Naive B cell (primary cell): ENCODE measurements around the gene GRAMD1B. TPM values are rescaled to one million over a fixed set of nuclear protein-coding genes. Genes with fewer than 3 reads are reported as not detected.

ENCODE experiments used
- ATAC-seq, 2 donors: fragments of 150-1000 bp; cut with Tn5 transposase; 2 replicates each; pipeline ENCODE4 v1.10.0; 2021; ENCODE audit warnings: low read depth in 2 of 2, mild to moderate bottlenecking in 2 of 2, moderate library complexity in 2 of 2
- DNase-seq: peaks from one replicate; pipeline ENCODE4 v3.0.0; 2022
- H3K27ac Mint-ChIP-seq, 6 donors: one replicate each; pipeline ENCODE4 v1.8.0; 2020 to 2022; ENCODE audit warnings: mild to moderate bottlenecking in 6 of 6, mixed read lengths in 6 of 6, moderate library complexity in 5 of 6, inconsistent platforms in 2 of 6
- H3K27me3 Mint-ChIP-seq, 3 donors: one replicate each; pipeline ENCODE4 v1.8.0; 2021 to 2022; ENCODE audit warnings: mixed read lengths in 3 of 3, mild to moderate bottlenecking in 1 of 3
- H3K36me3 Mint-ChIP-seq, 2 donors: one replicate each; pipeline ENCODE4 v1.8.0; 2020 to 2022; ENCODE audit warnings: mixed read lengths in 2 of 2, inconsistent platforms in 1 of 2, mild to moderate bottlenecking in 1 of 2
- H3K4me1 Mint-ChIP-seq, 3 donors: one replicate each; pipeline ENCODE4 v1.8.0; 2020 to 2022; ENCODE audit warnings: mixed read lengths in 3 of 3, inconsistent platforms in 1 of 3, mild to moderate bottlenecking in 1 of 3, moderate library complexity in 1 of 3
- H3K4me3 Mint-ChIP-seq, 8 donors: one replicate each; pipeline ENCODE4 v1.8.0; 2020 to 2022; ENCODE audit warnings: mild to moderate bottlenecking in 8 of 8, mixed read lengths in 8 of 8, moderate library complexity in 8 of 8, inconsistent platforms in 2 of 8
- H3K9me3 Mint-ChIP-seq, 7 donors: one replicate each; pipeline ENCODE4 v1.8.0; 2020 to 2022; ENCODE audit warnings: mixed read lengths in 7 of 7, mild to moderate bottlenecking in 5 of 7, inconsistent platforms in 2 of 7, moderate library complexity in 1 of 7
- polyA plus RNA-seq, 6 donors: library from polyadenylated mRNA; unstranded; fragments of 300-500 nt; fragmentation: Illumina TruSeq; gene quantifications; one replicate each; pipeline ENCODE4 v1.2.3, GENCODE V29; 2021; ENCODE audit warnings: low read depth in 6 of 6

Gene GRAMD1B
- polyA plus RNA-seq, 6 donors from 2014 or later, result 0.84 TPM; not detected in 5

GRCh38 chr11:123584737-123585136 lies 154.7 kb downstream of the GRAMD1B start:
- Mint-ChIP-seq H3K36me3 (no peaks in the 10 kb centered on the region), H3K27ac (no peak overlapping the region), H3K9me3 (peaks cover 0 to 4% (median 0%) of the 10 kb centered on the region in 7 donors), H3K27me3 (peaks cover 4 to 14% (median 13%) of the 10 kb centered on the region in 3 donors), H3K4me1 (peaks cover 7 to 12% (median 9%) of the 10 kb centered on the region in 3 donors), H3K4me3 (no peak overlapping the region)
- DNase-seq, result no peak
- no peak for ATAC-seq

GRCh38 chr11:123585206-123585605 lies 155.1 kb downstream of the GRAMD1B start:
- Mint-ChIP-seq H3K4me1 (peaks cover 7 to 12% (median 9%) of the 10 kb centered on the region in 3 donors), H3K36me3 (no peaks in the 10 kb centered on the region), H3K4me3 (no peak overlapping the region), H3K27ac (no peak overlapping the region), H3K9me3 (peaks cover 0 to 4% (median 0%) of the 10 kb centered on the region in 7 donors), H3K27me3 (peaks cover 4 to 13% (median 13%) of the 10 kb centered on the region in 3 donors)
- DNase-seq, result no peak
- no peak for ATAC-seq

- no peak overlapping the region for H3K27ac Mint-ChIP-seq
- peaks cover 4 to 10% (median 8%) of the 10 kb centered on the region in 3 donors for H3K27me3 Mint-ChIP-seq
These were observed 155.6 kb downstream of the GRAMD1B start for GRCh38 chr11:123585706-123586105.

GRCh38 chr11:123586568-123586967 lies 156.5 kb downstream of the GRAMD1B start:
- DNase-seq (no peak), ATAC-seq (no peak)
- Mint-ChIP-seq H3K27me3 (peaks cover 0 to 4% (median 2%) of the 10 kb centered on the region in 3 donors), H3K27ac (no peak overlapping the region), H3K9me3 (peaks cover 0 to 4% (median 0%) of the 10 kb centered on the region in 7 donors), H3K36me3 (no peaks in the 10 kb centered on the region), H3K4me1 (no peaks in the 10 kb centered on the region), H3K4me3 (no peak overlapping the region)

More at GRCh38 chr11:123585706-123586105, 155.6 kb downstream of the GRAMD1B start:
- peaks cover 3 to 7% (median 5%) of the 10 kb centered on the region in 3 donors for H3K4me1 Mint-ChIP-seq
- no peaks in the 10 kb centered on the region for H3K36me3 Mint-ChIP-seq
- peaks cover 0 to 4% (median 0%) of the 10 kb centered on the region in 7 donors for H3K9me3 Mint-ChIP-seq
- ATAC-seq (no peak), DNase-seq (no peak)
- H3K4me3 Mint-ChIP-seq, result no peak overlapping the region

GRCh38 chr11:123587044-123587443 lies 157.0 kb downstream of the GRAMD1B start:
- Mint-ChIP-seq H3K27me3 (peaks cover 0 to 4% (median 0%) of the 10 kb centered on the region in 3 donors), H3K4me3 (no peak overlapping the region), H3K27ac (no peak overlapping the region), H3K36me3 (no peaks in the 10 kb centered on the region), H3K4me1 (no peaks in the 10 kb centered on the region), H3K9me3 (peaks cover 0 to 4% (median 0%) of the 10 kb centered on the region in 7 donors)
- DNase-seq (no peak), ATAC-seq (no peak)

- Mint-ChIP-seq H3K4me1 (no peaks in the 10 kb centered on the region), H3K27ac (no peak overlapping the region), H3K4me3 (no peak overlapping the region), H3K27me3 (peaks cover 0 to 4% (median 0%) of the 10 kb centered on the region in 3 donors), H3K36me3 (no peaks in the 10 kb centered on the region), H3K9me3 (peaks cover 0 to 4% (median 0%) of the 10 kb centered on the region in 7 donors)
- DNase-seq, result no peak
- ATAC-seq, result no peak
These were observed 157.5 kb downstream of the GRAMD1B start for GRCh38 chr11:123587559-123587958.

- Mint-ChIP-seq H3K36me3 (no peaks in the 10 kb centered on the region), H3K27ac (no peak overlapping the region), H3K4me1 (no peaks in the 10 kb centered on the region), H3K27me3 (no peaks in the 10 kb centered on the region), H3K4me3 (no peak overlapping the region), H3K9me3 (no peaks in the 10 kb centered on the region)
- DNase-seq (no peak), ATAC-seq (no peak)
These were observed 158.2 kb downstream of the GRAMD1B start for GRCh38 chr11:123588117-123588863.

- Mint-ChIP-seq H3K27me3 (no peaks in the 10 kb centered on the region), H3K27ac (no peak overlapping the region), H3K9me3 (no peaks in the 10 kb centered on the region), H3K4me3 (no peak overlapping the region), H3K4me1 (no peaks in the 10 kb centered on the region), H3K36me3 (no peaks in the 10 kb centered on the region)
- no peak for ATAC-seq
- DNase-seq, result no peak
These were observed 158.8 kb downstream of the GRAMD1B start for GRCh38 chr11:123588864-123589262.

GRCh38 chr11:123590296-123590912 lies 160.3 kb downstream of the GRAMD1B start:
- Mint-ChIP-seq H3K9me3 (no peaks in the 10 kb centered on the region), H3K4me1 (no peaks in the 10 kb centered on the region), H3K27me3 (no peaks in the 10 kb centered on the region), H3K4me3 (no peak overlapping the region), H3K27ac (no peak overlapping the region), H3K36me3 (no peaks in the 10 kb centered on the region)
- no peak for DNase-seq
- ATAC-seq, result no peak

- DNase-seq, result no peak
- Mint-ChIP-seq H3K27me3 (no peaks in the 10 kb centered on the region), H3K4me1 (no peaks in the 10 kb centered on the region), H3K4me3 (no peak overlapping the region), H3K9me3 (no peaks in the 10 kb centered on the region), H3K27ac (no peak overlapping the region), H3K36me3 (no peaks in the 10 kb centered on the region)
- no peak for ATAC-seq
These were observed 163.5 kb downstream of the GRAMD1B start for GRCh38 chr11:123593570-123593969.

- no peaks in the 10 kb centered on the region for H3K4me1 Mint-ChIP-seq
- H3K27me3 Mint-ChIP-seq, result no peaks in the 10 kb centered on the region
- no peak overlapping the region for H3K4me3 Mint-ChIP-seq
- H3K27ac Mint-ChIP-seq, result no peak overlapping the region
- H3K36me3 Mint-ChIP-seq, result no peaks in the 10 kb centered on the region
- DNase-seq (no peak), ATAC-seq (no peak)
- no peaks in the 10 kb centered on the region for H3K9me3 Mint-ChIP-seq
These were observed 164.3 kb downstream of the GRAMD1B start for GRCh38 chr11:123594188-123594901.

GRCh38 chr11:123594921-123595320 lies 164.9 kb downstream of the GRAMD1B start:
- H3K4me1 Mint-ChIP-seq, result no peaks in the 10 kb centered on the region
- H3K27me3 Mint-ChIP-seq, result no peaks in the 10 kb centered on the region
- no peak overlapping the region for H3K4me3 Mint-ChIP-seq
- H3K36me3 Mint-ChIP-seq, result no peaks in the 10 kb centered on the region
- H3K27ac Mint-ChIP-seq, result no peak overlapping the region
- no peaks in the 10 kb centered on the region for H3K9me3 Mint-ChIP-seq
- DNase-seq (no peak), ATAC-seq (no peak)

GRCh38 chr11:123597859-123598258 lies 167.8 kb downstream of the GRAMD1B start:
- Mint-ChIP-seq H3K9me3 (no peaks in the 10 kb centered on the region), H3K4me3 (no peak overlapping the region), H3K27ac (no peak overlapping the region), H3K27me3 (no peaks in the 10 kb centered on the region), H3K36me3 (no peaks in the 10 kb centered on the region), H3K4me1 (no peaks in the 10 kb centered on the region)
- no peak for ATAC-seq
- no peak for DNase-seq

- Mint-ChIP-seq H3K9me3 (no peaks in the 10 kb centered on the region), H3K27ac (no peak overlapping the region), H3K27me3 (no peaks in the 10 kb centered on the region), H3K36me3 (no peaks in the 10 kb centered on the region), H3K4me3 (no peak overlapping the region), H3K4me1 (no peaks in the 10 kb centered on the region)
- DNase-seq (no peak), ATAC-seq (no peak)
These were observed 171.1 kb downstream of the GRAMD1B start for GRCh38 chr11:123601136-123601535.
